Activated CD4-positive, alpha-beta T cell treated with anti-CD3 and anti-CD28 coated beads, Interleukin-10, Interleukin-2, amounts not matched to agents 100 ng/mL and 50 ng/mL, durations not matched to agents 16 hours and 8 hours (primary cell): ENCODE data around the gene USP1.

Source experiments
- DNase-seq: peaks from one replicate; pipeline ENCODE4 v3.0.0-alpha.2; 2020

The USP1 gene

GRCh38 chr1:62494137-62494536, 57.3 kb downstream of the USP1 start:
- DNase-seq, result no peak

GRCh38 chr1:62500210-62500609, 63.4 kb downstream of the USP1 start:
- DNase-seq, result no peak
